ENCODE measurements around the gene MED15. TPM values are rescaled to one million over a fixed set of nuclear protein-coding genes. Genes with fewer than 3 reads are reported as not detected.

Gene MED15
- polyA plus RNA-seq, 1 experiment = 17.3 TPM

DNA sequence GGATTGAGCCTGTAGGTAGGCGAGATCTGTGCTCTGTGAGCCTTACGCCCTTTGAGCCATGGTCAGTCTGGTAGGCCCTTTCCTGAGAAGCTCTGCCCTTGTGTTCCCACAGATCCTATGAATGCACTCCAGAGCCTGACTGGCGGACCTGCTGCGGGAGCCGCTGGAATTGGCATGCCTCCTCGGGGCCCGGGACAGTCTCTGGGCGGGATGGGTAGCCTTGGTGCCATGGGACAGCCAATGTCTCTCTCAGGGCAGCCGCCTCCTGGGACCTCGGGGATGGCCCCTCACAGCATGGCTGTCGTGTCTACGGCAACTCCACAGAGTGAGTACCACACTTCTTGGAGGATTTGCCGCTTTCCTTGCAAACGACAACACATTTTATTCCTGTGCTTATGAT lies 47.4 kb downstream of the MED15 start:
- TF ChIP-seq, protein P1, sequence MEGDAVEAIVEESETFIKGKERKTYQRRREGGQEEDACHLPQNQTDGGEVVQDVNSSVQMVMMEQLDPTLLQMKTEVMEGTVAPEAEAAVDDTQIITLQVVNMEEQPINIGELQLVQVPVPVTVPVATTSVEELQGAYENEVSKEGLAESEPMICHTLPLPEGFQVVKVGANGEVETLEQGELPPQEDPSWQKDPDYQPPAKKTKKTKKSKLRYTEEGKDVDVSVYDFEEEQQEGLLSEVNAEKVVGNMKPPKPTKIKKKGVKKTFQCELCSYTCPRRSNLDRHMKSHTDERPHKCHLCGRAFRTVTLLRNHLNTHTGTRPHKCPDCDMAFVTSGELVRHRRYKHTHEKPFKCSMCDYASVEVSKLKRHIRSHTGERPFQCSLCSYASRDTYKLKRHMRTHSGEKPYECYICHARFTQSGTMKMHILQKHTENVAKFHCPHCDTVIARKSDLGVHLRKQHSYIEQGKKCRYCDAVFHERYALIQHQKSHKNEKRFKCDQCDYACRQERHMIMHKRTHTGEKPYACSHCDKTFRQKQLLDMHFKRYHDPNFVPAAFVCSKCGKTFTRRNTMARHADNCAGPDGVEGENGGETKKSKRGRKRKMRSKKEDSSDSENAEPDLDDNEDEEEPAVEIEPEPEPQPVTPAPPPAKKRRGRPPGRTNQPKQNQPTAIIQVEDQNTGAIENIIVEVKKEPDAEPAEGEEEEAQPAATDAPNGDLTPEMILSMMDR (IDR thresholded peaks at IDR 0.05; ENCODE audit: low read depth, low read length) = no peak
- CTCF ChIA-PET = interaction anchor here (7.6 kb wide), 1 partner anchor 11 kb away, joined by 82 read pairs; no protein-coding TSS in a partner anchor
- POLR2A ChIA-PET = no interaction called here
- no peak overlapping the region for H3K27ac ChIP-seq (ENCODE audit: low read depth, low read length)
- peaks cover 9% of the 10 kb centered on the region for H3K9me3 ChIP-seq (ENCODE audit: control insufficient read depth, insufficient read depth, low read length)
- no peak for DNase-seq (ENCODE audit: low read depth, low spot score)
- no peaks in the 10 kb centered on the region for H3K27me3 ChIP-seq (ENCODE audit: control insufficient read depth, insufficient read depth, low read length)
- H3K4me3 ChIP-seq (ENCODE audit: low read depth, low read length) = no peak overlapping the region

DNA sequence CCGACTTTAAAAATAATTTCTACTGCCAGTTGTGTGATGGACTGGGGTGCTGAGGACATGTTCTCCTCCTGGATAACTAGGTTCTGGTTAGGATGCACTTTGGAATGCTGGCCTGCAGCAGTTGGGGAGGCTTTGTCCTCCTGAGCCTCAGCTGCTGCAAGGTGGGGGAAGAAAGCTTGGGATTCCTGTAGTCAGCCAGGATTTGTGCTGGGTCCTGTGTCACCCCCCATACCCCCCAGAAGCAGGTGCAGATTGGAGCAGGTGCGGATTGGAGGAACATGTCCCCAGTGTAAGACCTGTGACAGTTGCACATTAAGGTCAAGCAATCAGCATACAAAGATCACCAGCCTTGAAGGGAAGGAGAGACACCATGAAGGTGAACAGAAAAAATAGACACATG lies 51.1 kb downstream of the MED15 start:
- CTCF ChIA-PET = no interaction called here

DNA sequence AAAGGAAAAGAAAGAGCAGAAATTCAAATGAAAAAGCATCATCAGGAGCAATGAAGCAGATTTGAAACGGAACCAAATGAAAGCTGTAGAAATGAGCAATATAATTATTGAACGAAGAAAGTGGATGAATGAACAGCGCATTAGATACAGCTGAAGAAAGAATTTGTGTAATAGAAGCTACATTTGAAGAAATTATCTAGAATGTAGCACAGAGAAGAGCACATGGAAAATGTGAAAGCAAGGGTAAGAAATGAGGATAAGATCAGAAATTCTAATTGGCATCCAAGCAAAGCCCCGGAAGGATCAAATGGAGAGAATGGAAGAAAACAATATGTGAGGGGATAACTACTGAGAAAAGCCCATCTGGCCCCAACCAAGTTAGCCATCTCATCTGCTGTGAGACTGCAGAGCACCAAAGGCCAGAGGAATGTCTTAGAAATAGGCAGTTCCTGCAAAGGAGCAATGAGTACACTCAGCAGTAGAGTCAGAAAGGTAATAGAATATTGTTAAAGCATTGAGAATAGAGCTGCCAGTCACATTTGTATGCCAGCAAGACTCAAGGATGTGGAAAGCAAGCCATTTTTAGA lies 51.9 kb downstream of the MED15 start:
- TF ChIP-seq, protein P1 (IDR thresholded peaks at IDR 0.05; ENCODE audit: low read depth, low read length) = no peak
- ChIA-PET CTCF (no interaction called here), POLR2A (no interaction called here)
- no peaks in the 10 kb centered on the region for H3K27me3 ChIP-seq (ENCODE audit: control insufficient read depth, insufficient read depth, low read length)
- peaks cover 9% of the 10 kb centered on the region for H3K9me3 ChIP-seq (ENCODE audit: control insufficient read depth, insufficient read depth, low read length)
- no peak overlapping the region for H3K4me3 ChIP-seq (ENCODE audit: low read depth, low read length)
- DNase-seq (ENCODE audit: low read depth, low spot score) = no peak
- no peak overlapping the region for H3K27ac ChIP-seq (ENCODE audit: low read depth, low read length)

More for the DNA sequence above, 51.1 kb downstream of the MED15 start:
- H3K4me3 ChIP-seq (ENCODE audit: low read depth, low read length) = no peak overlapping the region
- peaks cover 9% of the 10 kb centered on the region for H3K9me3 ChIP-seq (ENCODE audit: control insufficient read depth, insufficient read depth, low read length)
- no peaks in the 10 kb centered on the region for H3K27me3 ChIP-seq (ENCODE audit: control insufficient read depth, insufficient read depth, low read length)
- no peak for DNase-seq (ENCODE audit: low read depth, low spot score)
- TF ChIP-seq, protein P1 (IDR thresholded peaks at IDR 0.05; ENCODE audit: low read depth, low read length) = no peak
- no peak overlapping the region for H3K27ac ChIP-seq (ENCODE audit: low read depth, low read length)
- POLR2A ChIA-PET = no interaction called here

DNA sequence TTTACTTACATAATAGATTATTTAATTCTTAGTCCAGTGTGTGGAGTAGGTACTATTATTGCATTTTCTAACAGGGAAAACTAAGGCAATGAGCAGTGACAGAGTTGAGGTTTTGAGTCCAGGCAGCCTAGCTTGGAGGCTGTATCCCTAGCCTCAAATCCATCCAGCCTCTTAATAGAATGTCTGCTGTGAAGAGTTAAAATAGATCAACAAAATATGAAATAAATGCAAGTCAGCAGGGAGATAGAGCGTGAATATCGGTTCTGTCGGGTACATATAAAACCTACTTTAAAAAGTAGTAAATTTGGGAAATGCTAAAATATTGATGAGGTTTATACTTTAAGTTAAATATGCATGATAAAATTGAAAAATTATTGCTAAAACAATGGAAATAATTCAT lies 53.3 kb downstream of the MED15 start:
- CTCF ChIA-PET = no interaction called here
- H3K4me3 ChIP-seq (ENCODE audit: low read depth, low read length) = no peak overlapping the region
- POLR2A ChIA-PET = no interaction called here
- no peak overlapping the region for H3K27ac ChIP-seq (ENCODE audit: low read depth, low read length)
- TF ChIP-seq, protein P1 (IDR thresholded peaks at IDR 0.05; ENCODE audit: low read depth, low read length) = no peak
- no peaks in the 10 kb centered on the region for H3K27me3 ChIP-seq (ENCODE audit: control insufficient read depth, insufficient read depth, low read length)
- peaks cover 9% of the 10 kb centered on the region for H3K9me3 ChIP-seq (ENCODE audit: control insufficient read depth, insufficient read depth, low read length)
- no peak for DNase-seq (ENCODE audit: low read depth, low spot score)

DNA sequence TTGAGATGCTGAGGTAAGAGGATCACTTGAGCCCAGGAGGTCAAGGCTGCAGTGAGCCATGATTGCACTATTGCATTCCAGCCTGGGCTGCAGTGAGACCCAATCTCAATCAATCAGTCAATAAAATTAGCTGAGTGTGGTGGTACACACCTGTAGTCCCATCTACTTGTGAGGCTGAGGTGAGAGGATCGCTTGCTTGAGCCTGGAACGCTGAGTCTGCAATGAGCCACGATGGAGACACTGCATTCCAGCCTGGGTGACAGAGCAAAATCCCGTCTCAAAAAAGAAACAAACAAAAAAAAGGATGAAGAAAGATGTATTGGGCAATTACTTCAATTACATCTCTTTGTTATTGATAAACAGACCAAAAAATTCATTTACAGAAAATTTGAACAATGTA lies 54.5 kb downstream of the MED15 start:
- Histone ChIP-seq H3K4me3 (ENCODE audit: low read depth, low read length) (no peak overlapping the region), H3K27me3 (ENCODE audit: control insufficient read depth, insufficient read depth, low read length) (no peaks in the 10 kb centered on the region), H3K9me3 (ENCODE audit: control insufficient read depth, insufficient read depth, low read length) (peaks cover 9% of the 10 kb centered on the region), H3K27ac (ENCODE audit: low read depth, low read length) (peak overlapping the region; percentile 21)
- TF ChIP-seq, protein P1 (IDR thresholded peaks at IDR 0.05; ENCODE audit: low read depth, low read length) = no peak
- no peak for DNase-seq (ENCODE audit: low read depth, low spot score)
- ChIA-PET CTCF (interaction anchor here (1.2 to 7.8 kb wide), 2 partner anchors 9 to 17 kb away, joined by 3 to 82 read pairs; no protein-coding TSS in a partner anchor), POLR2A (no interaction called here)
